ENCODE data around the gene MAP3K2. TPM values are rescaled to one million over a fixed set of nuclear protein-coding genes. Genes with fewer than 3 reads are reported as not detected.
A peak's percentile ranks its signal among the peaks of the same experiment; 100 is the strongest.

MAP3K2 gene
- total RNA-seq, 6 experiments from 2014 or later = 38.5 to 44.2 (median 40.1) TPM

- H3K4me3 Mint-ChIP-seq = no peak overlapping the region
- no peak for DNase-seq
- no peaks in the 10 kb centered on the region for H3K9me3 Mint-ChIP-seq
- no peaks in the 10 kb centered on the region for H3K27me3 Mint-ChIP-seq (ENCODE audit: insufficient read depth)
- no peak overlapping the region for H3K27ac Mint-ChIP-seq
- no peaks in the 10 kb centered on the region for H3K36me3 Mint-ChIP-seq (ENCODE audit: low read depth)
- no peak for TF ChIP-seq CTCF (IDR thresholded peaks at IDR 0.05)
- peaks cover 15% of the 10 kb centered on the region; the same call in 1 of the 2 replicates for H3K4me1 Mint-ChIP-seq (ENCODE audit: low read depth)
These were observed 61.4 kb downstream of the MAP3K2 start for GRCh38 chr2:127326289-127326945.

GRCh38 chr2:127324635-127325034, 63.1 kb downstream of the MAP3K2 start:
- Mint-ChIP-seq H3K27me3 (ENCODE audit: insufficient read depth) (no peaks in the 10 kb centered on the region; the same call in 1 of the 2 replicates), H3K36me3 (ENCODE audit: low read depth) (peaks cover 10% of the 10 kb centered on the region), H3K4me1 (ENCODE audit: low read depth) (peaks cover 30% of the 10 kb centered on the region), H3K9me3 (peaks cover 4% of the 10 kb centered on the region; the same call in 1 of the 2 replicates), H3K27ac (no peak overlapping the region), H3K4me3 (no peak overlapping the region)
- peak; percentile 84 for TF ChIP-seq CTCF (IDR thresholded peaks at IDR 0.05)
- DNase-seq = peak; percentile 47

GRCh38 chr2:127321303-127321702, 66.5 kb downstream of the MAP3K2 start:
- H3K4me1 Mint-ChIP-seq (ENCODE audit: low read depth) = peaks cover 20% of the 10 kb centered on the region
- no peak overlapping the region for H3K4me3 Mint-ChIP-seq
- H3K27me3 Mint-ChIP-seq (ENCODE audit: insufficient read depth) = no peaks in the 10 kb centered on the region; the same call in 1 of the 2 replicates
- H3K9me3 Mint-ChIP-seq = peaks cover 4% of the 10 kb centered on the region; the same call in 1 of the 2 replicates
- no peak for DNase-seq
- TF ChIP-seq CTCF (IDR thresholded peaks at IDR 0.05) = no peak
- H3K36me3 Mint-ChIP-seq (ENCODE audit: low read depth) = peaks cover 10% of the 10 kb centered on the region
- H3K27ac Mint-ChIP-seq = no peak overlapping the region

- no peak for TF ChIP-seq CTCF (IDR thresholded peaks at IDR 0.05)
- H3K9me3 Mint-ChIP-seq = peaks cover 4% of the 10 kb centered on the region; the same call in 1 of the 2 replicates
- H3K27me3 Mint-ChIP-seq (ENCODE audit: insufficient read depth) = no peaks in the 10 kb centered on the region; the same call in 1 of the 2 replicates
- no peak overlapping the region for H3K4me3 Mint-ChIP-seq
- DNase-seq = no peak
- peaks cover 19% of the 10 kb centered on the region for H3K4me1 Mint-ChIP-seq (ENCODE audit: low read depth)
- peaks cover 10% of the 10 kb centered on the region for H3K36me3 Mint-ChIP-seq (ENCODE audit: low read depth)
- no peak overlapping the region for H3K27ac Mint-ChIP-seq
These were observed 67.0 kb downstream of the MAP3K2 start for GRCh38 chr2:127320586-127321275.

GRCh38 chr2:127320067-127320466, 67.7 kb downstream of the MAP3K2 start:
- peaks cover 19% of the 10 kb centered on the region for H3K4me1 Mint-ChIP-seq (ENCODE audit: low read depth)
- peaks cover 10% of the 10 kb centered on the region for H3K36me3 Mint-ChIP-seq (ENCODE audit: low read depth)
- TF ChIP-seq CTCF (IDR thresholded peaks at IDR 0.05) = no peak
- DNase-seq = no peak
- no peak overlapping the region for H3K4me3 Mint-ChIP-seq
- H3K27ac Mint-ChIP-seq = no peak overlapping the region; the same call in 1 of the 2 replicates
- H3K9me3 Mint-ChIP-seq = peaks cover 4% of the 10 kb centered on the region; the same call in 1 of the 2 replicates
- H3K27me3 Mint-ChIP-seq (ENCODE audit: insufficient read depth) = no peaks in the 10 kb centered on the region; the same call in 1 of the 2 replicates
